HL-60 (cell line): ENCODE results near the gene TCEA2.

Source experiments
- DNase-seq, 2 experiments: peaks; one replicate each; pipeline ENCODE4 v3.0.0-alpha.2; 2010 to 2020; ENCODE audit warnings: low read depth in 1 of 2, low spot score in 1 of 2
- H3K27ac ChIP-seq: fragments of 250-450 bp; sonication (Bioruptor Pico); replicated peaks from 2 replicates; pipeline ENCODE4 v1.5.1; 2020; ENCODE audit warnings: mild to moderate bottlenecking, moderate library complexity
- H3K27me3 ChIP-seq: fragments of 250-450 bp; sonication (Bioruptor Pico); 2 replicates; pipeline ENCODE4 v1.5.1; 2021; ENCODE audit warnings: mild to moderate bottlenecking, moderate library complexity; ENCODE audit not compliant: insufficient read depth, poor library complexity, severe bottlenecking
- H3K4me3 ChIP-seq: replicated peaks from 2 replicates; pipeline ENCODE4 v1.5.1; 2011; ENCODE audit warnings: mild to moderate bottlenecking, control low read depth, low read length; ENCODE audit not compliant: insufficient read depth
- CTCF ChIP-seq: IDR thresholded peaks from one replicate; pipeline ENCODE4 v1.5.1; 2011; ENCODE audit warnings: low read length, control low read depth, inconsistent platforms; ENCODE audit not compliant: insufficient read depth
- GABPA ChIP-seq: IDR thresholded peaks from 2 replicates; pipeline ENCODE4 v1.6.1; 2012; ENCODE audit warnings: low read depth
- POLR2AphosphoS5 ChIP-seq: IDR thresholded peaks from 2 replicates; pipeline ENCODE4 v1.6.1; 2012; ENCODE audit warnings: low read depth
- SPI1 ChIP-seq: IDR thresholded peaks from 2 replicates; pipeline ENCODE4 v1.6.1; 2012; ENCODE audit warnings: low read depth, mild to moderate bottlenecking, borderline replicate concordance
- TF ChIP-seq, protein P1 (sequence below): IDR thresholded peaks from 2 replicates; pipeline ENCODE4 v1.6.1; 2012; ENCODE audit warnings: low read depth; ENCODE audit not compliant: insufficient replicate concordance

Gene TCEA2

DNA sequence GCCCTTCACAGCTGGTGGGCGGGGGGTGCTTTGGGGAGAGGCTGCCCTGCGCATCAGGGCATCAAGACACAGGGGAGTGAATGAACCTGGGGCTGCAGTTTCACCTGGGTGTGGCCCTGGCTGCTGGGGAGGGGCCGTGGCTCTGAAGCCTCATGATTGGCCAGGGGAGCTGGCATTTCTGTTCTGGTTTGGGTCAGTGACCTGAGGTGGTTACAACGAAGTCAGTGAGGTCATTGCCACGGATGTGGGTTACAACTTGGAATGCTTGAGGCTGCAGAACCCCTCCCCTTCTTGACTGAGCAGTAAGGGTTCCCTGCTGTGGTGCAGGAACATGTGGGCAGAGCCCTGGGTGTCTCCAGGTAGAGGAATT, 3.0 kb downstream of the TCEA2 start:
- Histone ChIP-seq H3K27ac (no peak overlapping the region), H3K4me3 (no peak overlapping the region), H3K27me3 (no peaks in the 10 kb centered on the region)
- TF ChIP-seq SPI1: no peak
- DNase-seq: no peak

DNA sequence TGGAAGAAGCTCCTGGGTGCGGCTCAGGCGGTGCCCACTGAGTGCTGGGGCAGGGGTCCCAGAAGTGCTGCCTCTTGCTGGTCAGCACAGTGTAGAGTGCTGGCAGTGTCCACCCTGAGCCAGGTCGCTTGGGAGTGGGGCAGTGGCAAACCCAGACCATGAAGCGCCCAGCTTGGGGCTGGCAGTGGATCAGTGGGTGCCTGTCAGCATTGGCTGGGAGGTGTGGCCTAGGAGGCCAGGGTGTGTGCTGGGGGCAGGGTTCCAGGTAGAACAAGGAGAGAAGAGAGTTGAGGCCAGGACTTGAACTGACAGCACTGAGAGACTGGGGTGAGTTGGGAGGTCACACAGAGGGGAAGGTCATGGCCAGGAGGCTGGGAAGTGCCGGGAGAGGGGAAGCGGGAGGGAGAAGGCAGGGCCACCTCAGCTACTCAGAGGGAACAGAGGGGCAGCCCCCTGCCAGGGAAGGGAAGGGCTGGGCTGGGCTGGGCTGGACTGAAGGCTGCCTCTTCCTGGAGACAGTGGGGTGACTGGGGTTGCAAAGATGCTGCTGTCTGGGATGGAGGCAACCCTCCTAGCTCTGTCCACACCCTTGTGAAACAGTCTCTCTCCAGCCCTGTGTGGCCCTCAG, 4.1 kb downstream of the TCEA2 start:
- DNase-seq: no peak
- no peak overlapping the region for H3K27ac ChIP-seq
- no peak for TF ChIP-seq CTCF
- no peak for TF ChIP-seq SPI1
- TF ChIP-seq POLR2AphosphoS5: no peak

GRCh38 chr20:64067733-64068307, 4.8 kb downstream of the TCEA2 start:
- Histone ChIP-seq H3K27ac (no peak overlapping the region), H3K27me3 (no peaks in the 10 kb centered on the region), H3K4me3 (no peak overlapping the region)
- no peak for TF ChIP-seq CTCF
- TF ChIP-seq, protein P1, sequence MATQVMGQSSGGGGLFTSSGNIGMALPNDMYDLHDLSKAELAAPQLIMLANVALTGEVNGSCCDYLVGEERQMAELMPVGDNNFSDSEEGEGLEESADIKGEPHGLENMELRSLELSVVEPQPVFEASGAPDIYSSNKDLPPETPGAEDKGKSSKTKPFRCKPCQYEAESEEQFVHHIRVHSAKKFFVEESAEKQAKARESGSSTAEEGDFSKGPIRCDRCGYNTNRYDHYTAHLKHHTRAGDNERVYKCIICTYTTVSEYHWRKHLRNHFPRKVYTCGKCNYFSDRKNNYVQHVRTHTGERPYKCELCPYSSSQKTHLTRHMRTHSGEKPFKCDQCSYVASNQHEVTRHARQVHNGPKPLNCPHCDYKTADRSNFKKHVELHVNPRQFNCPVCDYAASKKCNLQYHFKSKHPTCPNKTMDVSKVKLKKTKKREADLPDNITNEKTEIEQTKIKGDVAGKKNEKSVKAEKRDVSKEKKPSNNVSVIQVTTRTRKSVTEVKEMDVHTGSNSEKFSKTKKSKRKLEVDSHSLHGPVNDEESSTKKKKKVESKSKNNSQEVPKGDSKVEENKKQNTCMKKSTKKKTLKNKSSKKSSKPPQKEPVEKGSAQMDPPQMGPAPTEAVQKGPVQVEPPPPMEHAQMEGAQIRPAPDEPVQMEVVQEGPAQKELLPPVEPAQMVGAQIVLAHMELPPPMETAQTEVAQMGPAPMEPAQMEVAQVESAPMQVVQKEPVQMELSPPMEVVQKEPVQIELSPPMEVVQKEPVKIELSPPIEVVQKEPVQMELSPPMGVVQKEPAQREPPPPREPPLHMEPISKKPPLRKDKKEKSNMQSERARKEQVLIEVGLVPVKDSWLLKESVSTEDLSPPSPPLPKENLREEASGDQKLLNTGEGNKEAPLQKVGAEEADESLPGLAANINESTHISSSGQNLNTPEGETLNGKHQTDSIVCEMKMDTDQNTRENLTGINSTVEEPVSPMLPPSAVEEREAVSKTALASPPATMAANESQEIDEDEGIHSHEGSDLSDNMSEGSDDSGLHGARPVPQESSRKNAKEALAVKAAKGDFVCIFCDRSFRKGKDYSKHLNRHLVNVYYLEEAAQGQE: no peak
- no peak for TF ChIP-seq POLR2AphosphoS5
- DNase-seq: no peak

More for the DNA sequence above, 4.1 kb downstream of the TCEA2 start:
- H3K27me3 ChIP-seq: no peaks in the 10 kb centered on the region
- no peak overlapping the region for H3K4me3 ChIP-seq

GRCh38 chr20:64068386-64069208, 5.6 kb downstream of the TCEA2 start:
- Histone ChIP-seq H3K27ac (no peak overlapping the region), H3K27me3 (no peaks in the 10 kb centered on the region), H3K4me3 (no peak overlapping the region)
- TF ChIP-seq POLR2AphosphoS5 (no peak; the same call in 1 of the 2 replicates), GABPA (no peak), SPI1 (no peak), CTCF (no peak)
- TF ChIP-seq, protein P1: no peak
- DNase-seq: no peak
